HG03039 (cell line): Measurements from ENCODE around the gene CALR.
"Not testable (repeated sequence)": the region's sequence is repeated elsewhere in the genome, so short reads cannot be mapped to it uniquely, and the experiment has no call there.

ENCODE experiments used
- ATAC-seq: cut with Tn5 transposase; IDR thresholded peaks from one replicate; pipeline ENCODE4 v1.9.1; 2021; ENCODE audit warnings: mild to moderate bottlenecking, moderate library complexity; ENCODE audit not compliant: unreplicated experiment

CALR gene

DNA sequence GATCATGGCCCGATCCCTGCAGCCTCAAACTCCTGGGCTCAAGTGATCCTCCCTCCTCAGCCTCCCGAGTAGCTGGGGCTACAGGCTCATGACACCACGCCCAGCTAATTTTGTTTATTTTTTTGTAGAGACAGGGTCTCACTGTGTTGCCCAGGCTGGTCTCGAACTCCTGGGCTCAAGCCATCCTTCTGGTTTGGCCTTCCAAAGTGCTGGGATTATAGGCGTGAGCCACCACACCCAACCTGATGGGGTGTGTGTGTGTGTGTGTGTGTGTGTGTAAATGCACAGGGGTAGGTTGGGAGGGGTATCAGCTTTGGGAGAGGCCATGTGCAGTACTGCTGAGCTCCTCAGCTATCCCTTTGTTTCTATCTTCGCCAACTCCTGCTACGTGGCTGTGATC lies 37.7 kb downstream of the CALR start:
- ATAC-seq: not testable (repeated sequence)

- no peak for ATAC-seq
Observed at GRCh38 chr19:12979974-12980373, 41.6 kb downstream of the CALR start.

GRCh38 chr19:12982648-12983047 lies 44.2 kb downstream of the CALR start:
- ATAC-seq: no peak

DNA sequence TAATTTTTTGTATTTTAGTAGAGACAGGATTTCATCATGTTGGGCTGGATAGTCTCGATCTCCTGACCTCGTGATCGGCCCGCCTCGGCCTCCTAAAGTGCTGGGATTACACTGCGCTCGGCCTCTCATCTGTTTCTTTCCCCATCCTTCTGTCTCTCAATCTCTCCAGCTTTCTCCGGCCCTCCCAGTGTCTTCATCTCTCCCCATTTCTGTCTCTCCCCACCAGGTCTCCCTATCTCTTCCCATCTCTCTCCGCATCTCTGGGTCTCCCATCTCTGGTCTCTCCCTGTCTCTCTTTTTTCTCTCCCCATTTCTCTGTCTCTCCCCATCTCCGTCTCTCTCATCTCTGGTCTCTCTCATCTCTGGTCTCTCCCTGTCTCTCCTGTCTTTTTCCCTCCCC lies 44.7 kb downstream of the CALR start:
- ATAC-seq: no peak

GRCh38 chr19:12983542-12984142 lies 45.2 kb downstream of the CALR start:
- ATAC-seq: no peak

DNA sequence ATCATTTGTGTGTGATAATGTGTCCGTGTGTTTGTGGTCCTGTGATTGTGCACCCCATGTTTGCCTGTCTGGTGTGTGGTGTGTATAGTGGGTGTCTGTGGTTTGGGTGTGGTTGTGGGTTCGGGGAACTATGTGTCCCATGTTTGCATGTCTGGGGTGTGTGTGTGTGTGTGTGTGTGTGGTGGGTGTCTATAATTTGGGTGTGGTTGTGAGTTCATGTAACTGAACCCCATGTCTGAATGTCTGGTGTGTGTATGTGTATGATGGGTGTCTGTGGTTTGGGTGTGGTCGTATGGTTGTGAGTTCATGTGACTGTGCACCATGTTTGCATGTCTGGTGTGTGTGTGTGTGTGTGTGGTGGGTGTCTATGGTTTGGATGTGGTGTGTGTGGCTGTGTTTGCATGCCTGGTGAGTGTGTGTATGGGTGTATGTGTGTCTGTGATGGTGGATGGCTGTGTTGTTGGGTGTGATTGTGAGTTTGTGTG lies 45.8 kb downstream of the CALR start:
- no peak for ATAC-seq

DNA sequence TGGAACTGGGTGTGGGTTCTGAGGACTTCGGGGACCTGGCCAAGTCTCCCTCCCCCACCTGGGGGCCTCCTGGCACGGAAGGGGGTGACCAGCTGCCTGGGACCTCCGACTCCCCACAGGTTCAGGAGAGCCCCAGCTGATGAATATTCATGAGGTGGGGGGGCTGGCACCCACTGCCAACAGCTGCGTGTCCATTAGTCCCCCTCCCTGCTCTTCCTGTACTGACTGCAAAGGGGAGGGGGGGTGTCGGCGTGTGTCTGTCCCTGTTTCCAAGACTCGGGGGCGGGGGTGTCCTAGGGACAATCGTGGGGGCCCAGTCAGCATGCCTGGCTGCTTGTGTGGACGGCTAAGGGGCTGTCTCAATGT lies 46.3 kb downstream of the CALR start:
- no peak for ATAC-seq

DNA sequence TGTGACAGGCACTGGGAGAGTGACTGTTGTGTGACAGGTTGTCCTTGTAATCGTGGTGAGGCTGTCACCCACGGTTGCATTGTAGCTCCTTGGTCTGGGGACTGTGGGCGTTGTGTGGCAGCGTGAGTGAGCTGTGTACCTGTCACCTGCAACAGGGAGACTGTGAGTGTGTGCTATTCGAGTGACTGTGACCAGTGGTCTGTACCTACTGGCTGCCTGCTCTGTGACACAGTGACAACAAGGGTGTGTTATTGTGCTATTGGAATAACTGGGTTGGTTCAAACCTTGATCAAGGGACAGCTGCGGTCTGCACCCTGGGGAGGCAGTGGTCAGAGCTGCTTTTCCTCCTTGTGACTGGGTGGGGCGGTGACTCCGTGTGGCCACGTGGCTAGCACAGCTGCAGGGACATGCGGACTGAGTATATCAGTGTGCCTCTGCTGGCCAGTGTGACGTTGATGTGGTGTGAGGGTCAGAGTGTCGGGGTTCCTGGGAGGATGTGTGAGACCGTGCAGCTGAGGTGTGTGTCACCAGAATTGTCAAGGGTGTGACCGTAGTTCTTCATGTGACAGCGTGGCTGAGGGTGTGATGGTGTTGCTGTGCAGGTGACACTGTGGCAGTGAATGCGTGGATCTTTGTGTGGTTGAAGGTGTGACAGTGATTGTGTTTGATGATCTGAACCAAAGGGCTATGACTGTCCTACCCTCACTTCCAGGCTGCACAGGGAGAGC lies 46.8 kb downstream of the CALR start:
- no peak for ATAC-seq

DNA sequence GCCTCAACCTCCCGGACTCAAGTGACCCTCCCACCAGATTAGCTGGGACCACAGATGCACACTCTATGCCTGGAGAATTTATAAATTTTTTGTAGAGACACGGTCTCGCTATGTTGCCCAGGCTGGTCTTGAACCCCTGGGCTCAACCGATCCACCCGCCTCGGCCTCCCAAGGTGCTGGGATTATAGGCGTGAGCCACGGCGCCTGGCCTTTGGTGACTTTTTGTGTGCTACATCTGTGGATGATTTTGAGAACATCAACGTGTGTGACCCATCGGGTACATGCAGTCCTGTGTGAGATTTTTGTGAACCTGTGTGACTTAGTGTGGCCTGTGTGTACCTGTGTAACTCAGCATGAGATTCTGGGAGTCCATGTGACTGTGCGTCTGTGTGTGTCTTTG lies 48.3 kb downstream of the CALR start:
- ATAC-seq: no peak

DNA sequence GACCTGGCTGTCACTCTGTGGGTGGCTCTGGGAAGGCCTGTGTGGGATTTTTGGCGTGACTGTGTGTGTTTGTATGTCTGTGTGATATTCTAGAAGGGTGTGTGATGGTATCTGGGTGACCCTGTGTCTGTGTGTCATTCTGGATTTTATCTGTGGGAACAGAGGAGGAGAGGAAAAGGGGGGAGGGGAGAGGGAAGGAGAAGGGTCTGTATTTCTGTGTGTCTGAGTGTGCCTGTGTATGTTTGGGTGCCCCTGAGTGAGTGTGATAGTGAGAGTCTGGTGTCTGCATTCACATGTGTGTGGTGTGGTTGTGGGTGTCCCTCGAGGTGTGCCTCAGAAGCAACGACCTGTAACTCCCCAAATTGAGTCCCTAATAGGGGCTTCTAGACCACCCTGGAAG lies 48.8 kb downstream of the CALR start:
- no peak for ATAC-seq

GRCh38 chr19:12987781-12988180 lies 49.4 kb downstream of the CALR start:
- no peak for ATAC-seq

- ATAC-seq: no peak
Observed at GRCh38 chr19:12990431-12990830, 52.0 kb downstream of the CALR start.

GRCh38 chr19:12990853-12991252 lies 52.4 kb downstream of the CALR start:
- ATAC-seq: no peak

DNA sequence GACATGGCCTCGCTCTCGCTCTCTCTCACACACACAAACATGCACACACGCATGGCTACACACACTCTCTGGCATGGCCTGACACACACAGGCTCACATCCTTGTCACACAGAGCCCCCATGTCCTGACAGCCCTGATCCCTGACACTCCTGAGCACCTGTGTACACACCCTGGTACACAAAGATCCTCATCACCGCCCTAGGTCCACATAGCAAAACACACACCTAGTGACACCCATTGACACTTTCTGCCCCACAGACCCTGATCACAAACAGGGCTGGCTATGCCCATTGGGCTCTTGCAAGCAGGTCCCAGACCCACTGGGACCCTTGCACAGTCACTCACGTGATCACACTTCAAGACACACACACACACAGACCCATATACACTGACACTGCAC lies 52.9 kb downstream of the CALR start:
- ATAC-seq: no peak

GRCh38 chr19:12992729-12993128 lies 54.3 kb downstream of the CALR start:
- ATAC-seq: no peak

DNA sequence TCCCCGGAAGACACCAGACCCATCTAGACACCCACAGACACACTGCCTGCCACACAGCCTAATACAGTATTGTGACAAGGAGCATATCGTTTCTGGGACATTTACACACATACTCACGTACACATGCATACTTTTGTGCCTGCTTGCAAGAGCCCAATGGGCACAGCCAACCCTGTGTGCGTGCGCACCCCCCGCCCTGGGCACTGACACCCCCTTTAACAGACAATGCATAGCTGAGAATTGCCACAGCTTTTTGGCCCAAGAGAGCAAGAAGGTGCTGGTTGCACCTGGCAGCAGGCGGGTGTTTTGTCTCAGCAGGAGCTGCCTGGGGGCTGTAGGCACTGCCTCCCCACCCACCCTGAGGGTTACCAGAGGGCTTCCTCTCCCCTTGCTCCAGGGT lies 55.2 kb downstream of the CALR start:
- no peak for ATAC-seq
